A673 (cell line): ENCODE results near the gene RPE65. TPM values are rescaled to one million over a fixed set of nuclear protein-coding genes. Genes with fewer than 3 reads are reported as not detected.
"Not testable (repeated sequence)": the region's sequence is repeated elsewhere in the genome, so short reads cannot be mapped to it uniquely, and the experiment has no call there.

Source experiments
- BruUV-seq: library from RNA; stranded (reverse); fragments of 400-500 nt; replicated peaks from 2 replicates; lab custom pipeline; 2021; lab: Mats Ljungman, UMichigan
- CTCF ChIA-PET: fragments of 300-600 bp; sonication (Branson Sonifier 250); formaldehyde crosslinking; loops from one replicate; lab custom pipeline; 2022; ENCODE audit warnings: antibody characterized with exemption; lab: Charles Lee
- POLR2A ChIA-PET: fragments of 300-600 bp; sonication (Branson Sonifier 250); formaldehyde crosslinking; loops from one replicate; lab custom pipeline; 2022; ENCODE audit warnings: antibody characterized with exemption; ENCODE audit not compliant: low non-redundant PET; lab: Charles Lee
- DNase-seq: peaks from one replicate; pipeline ENCODE4 v3.0.0-alpha.2; 2015; ENCODE audit warnings: low spot score
- H3K27ac ChIP-seq: fragments of 200-600 bp; sonication (generic); 2 replicates; pipeline ENCODE4 v1.5.1; 2016; ENCODE audit warnings: mixed run types, low read depth, mild to moderate bottlenecking, mixed read lengths, antibody characterized with exemption, low read length; ENCODE audit not compliant: poor library complexity, severe bottlenecking
- H3K27me3 ChIP-seq: fragments of 200-600 bp; sonication (generic); replicated peaks from 2 replicates; pipeline ENCODE4 v1.6.1; 2017; ENCODE audit warnings: mixed run types, low read depth, mild to moderate bottlenecking, mixed read lengths, antibody characterized with exemption, low read length; ENCODE audit not compliant: insufficient read depth, poor library complexity
- H3K36me3 ChIP-seq: fragments of 200-600 bp; sonication (generic); 2 replicates; pipeline ENCODE4 v1.6.1; 2016; ENCODE audit warnings: mixed run types, mild to moderate bottlenecking, mixed read lengths, antibody characterized with exemption, low read length; ENCODE audit not compliant: insufficient read depth, poor library complexity, severe bottlenecking
- H3K4me1 ChIP-seq: fragments of 200-600 bp; sonication (generic); 2 replicates; pipeline ENCODE4 v1.6.1; 2017; ENCODE audit warnings: mixed run types, mild to moderate bottlenecking, mixed read lengths, antibody characterized with exemption, low read length; ENCODE audit not compliant: insufficient read depth, poor library complexity, severe bottlenecking
- H3K4me3 ChIP-seq: fragments of 200-600 bp; sonication (generic); 2 replicates; pipeline ENCODE4 v1.5.1; 2016; ENCODE audit warnings: low read depth, mixed run types, mild to moderate bottlenecking, mixed read lengths, low read length; ENCODE audit not compliant: poor library complexity, severe bottlenecking
- H3K9me3 ChIP-seq: fragments of 200-600 bp; sonication (generic); 2 replicates; pipeline ENCODE4 v1.6.1; 2016; ENCODE audit warnings: mixed run types, low read depth, mild to moderate bottlenecking, mixed read lengths, antibody characterized with exemption, low read length; ENCODE audit not compliant: poor library complexity, severe bottlenecking
- CTCF ChIP-seq: fragments of 300-800, 200-600 bp; sonication (generic); conservative IDR thresholded peaks from 2 replicates; pipeline ENCODE4 v1.5.1; 2017; ENCODE audit warnings: low read depth, mild to moderate bottlenecking, antibody characterized with exemption, low read length, moderate library complexity, mixed read lengths
- EZH2 ChIP-seq: fragments of 200-600 bp; sonication (generic); IDR thresholded peaks from 2 replicates; pipeline ENCODE4 v1.6.1; 2017; ENCODE audit warnings: borderline replicate concordance, low read depth, mild to moderate bottlenecking, mixed read lengths, antibody characterized with exemption, low read length; ENCODE audit not compliant: poor library complexity, severe bottlenecking
- intact Hi-C: fragments of 100-400 bp; cut with micrococcal nuclease; formaldehyde crosslinking; loops from one replicate; pipeline ENCODE4 v1.10.0; 2022; ENCODE audit not compliant: unreplicated experiment
- total RNA-seq: library from RNA; stranded (reverse); gene quantifications from 2 replicates; pipeline ENCODE4 v1.2.3, GENCODE V29; 2021

RPE65 gene
- total RNA-seq, 1 experiment from 2014 or later: not detected

GRCh38 chr1:68495968-68496679 lies 46.4 kb upstream of the RPE65 start:
- intact Hi-C loops: no loop called here
- BruUV-seq: no TSS peak
- Histone ChIP-seq H3K27ac (peak overlapping the region; percentile 91), H3K36me3 (peaks cover 32% of the 10 kb centered on the region), H3K27me3 (no peaks in the 10 kb centered on the region), H3K9me3 (no peaks in the 10 kb centered on the region), H3K4me1 (peaks cover 16% of the 10 kb centered on the region), H3K4me3 (peak overlapping the region; percentile 67)
- ChIA-PET CTCF (no interaction called here), POLR2A (no interaction called here)
- TF ChIP-seq CTCF: no peak
- TF ChIP-seq EZH2: no peak
- DNase-seq: peak; percentile 10

GRCh38 chr1:68495532-68495931 lies 45.8 kb upstream of the RPE65 start:
- peak; percentile 7 for DNase-seq
- TF ChIP-seq CTCF (no peak), EZH2 (no peak)
- Histone ChIP-seq H3K27me3 (no peaks in the 10 kb centered on the region), H3K4me1 (peaks cover 16% of the 10 kb centered on the region), H3K4me3 (peak overlapping the region; percentile 67), H3K9me3 (no peaks in the 10 kb centered on the region), H3K36me3 (peaks cover 38% of the 10 kb centered on the region), H3K27ac (peak overlapping the region; percentile 91)
- CTCF ChIA-PET: no interaction called here
- POLR2A ChIA-PET: no interaction called here
- BruUV-seq: no TSS peak
- intact Hi-C loops: no loop called here

- Histone ChIP-seq H3K4me1 (peaks cover 16% of the 10 kb centered on the region), H3K27ac (no peak overlapping the region), H3K4me3 (no peak overlapping the region), H3K9me3 (no peaks in the 10 kb centered on the region), H3K36me3 (peaks cover 61% of the 10 kb centered on the region), H3K27me3 (no peaks in the 10 kb centered on the region)
- no peak for DNase-seq
- TF ChIP-seq CTCF (no peak), EZH2 (no peak)
- intact Hi-C loops: no loop called here
- ChIA-PET POLR2A (no interaction called here), CTCF (no interaction called here)
- BruUV-seq: no TSS peak
Observed at GRCh38 chr1:68493193-68493592, 43.4 kb upstream of the RPE65 start.

GRCh38 chr1:68492255-68492654 lies 42.5 kb upstream of the RPE65 start:
- peaks cover 11% of the 10 kb centered on the region for H3K4me1 ChIP-seq
- H3K27ac ChIP-seq, BruUV-seq, H3K9me3 ChIP-seq, H3K27me3 ChIP-seq, H3K4me3 ChIP-seq, DNase-seq, POLR2A ChIA-PET, CTCF ChIA-PET, intact Hi-C loops: not testable (repeated sequence)
- peaks cover 71% of the 10 kb centered on the region for H3K36me3 ChIP-seq
